HL-60 (cell line): Measurements from ENCODE around the gene OOSP3.
"Not testable (repeated sequence)": the region's sequence is repeated elsewhere in the genome, so short reads cannot be mapped to it uniquely, and the experiment has no call there.

Source experiments
- DNase-seq, 2 experiments: peaks; one replicate each; pipeline ENCODE4 v3.0.0-alpha.2; 2010 to 2020; ENCODE audit warnings: low read depth in 1 of 2, low spot score in 1 of 2
- H3K27ac ChIP-seq: fragments of 250-450 bp; sonication (Bioruptor Pico); replicated peaks from 2 replicates; pipeline ENCODE4 v1.5.1; 2020; ENCODE audit warnings: mild to moderate bottlenecking, moderate library complexity
- H3K27me3 ChIP-seq: fragments of 250-450 bp; sonication (Bioruptor Pico); 2 replicates; pipeline ENCODE4 v1.5.1; 2021; ENCODE audit warnings: mild to moderate bottlenecking, moderate library complexity; ENCODE audit not compliant: insufficient read depth, poor library complexity, severe bottlenecking
- H3K4me3 ChIP-seq: replicated peaks from 2 replicates; pipeline ENCODE4 v1.5.1; 2011; ENCODE audit warnings: mild to moderate bottlenecking, control low read depth, low read length; ENCODE audit not compliant: insufficient read depth
- CTCF ChIP-seq: IDR thresholded peaks from one replicate; pipeline ENCODE4 v1.5.1; 2011; ENCODE audit warnings: low read length, control low read depth, inconsistent platforms; ENCODE audit not compliant: insufficient read depth
- GABPA ChIP-seq: IDR thresholded peaks from 2 replicates; pipeline ENCODE4 v1.6.1; 2012; ENCODE audit warnings: low read depth
- POLR2AphosphoS5 ChIP-seq: IDR thresholded peaks from 2 replicates; pipeline ENCODE4 v1.6.1; 2012; ENCODE audit warnings: low read depth
- REST ChIP-seq: IDR thresholded peaks from 2 replicates; pipeline ENCODE4 v1.6.1; 2012; ENCODE audit warnings: low read depth; ENCODE audit not compliant: insufficient replicate concordance
- SPI1 ChIP-seq: IDR thresholded peaks from 2 replicates; pipeline ENCODE4 v1.6.1; 2012; ENCODE audit warnings: low read depth, mild to moderate bottlenecking, borderline replicate concordance

OOSP3 gene

GRCh38 chr11:59846556-59846955, 32.0 kb upstream of the OOSP3 start:
- no peak overlapping the region for H3K4me3 ChIP-seq
- H3K27ac ChIP-seq = no peak overlapping the region
- no peak for DNase-seq
- TF ChIP-seq REST = no peak
- TF ChIP-seq GABPA = no peak
- TF ChIP-seq CTCF = no peak
- no peak for TF ChIP-seq POLR2AphosphoS5
- TF ChIP-seq SPI1 = no peak
- no peaks in the 10 kb centered on the region for H3K27me3 ChIP-seq

GRCh38 chr11:59847626-59848025, 31.0 kb upstream of the OOSP3 start:
- TF ChIP-seq SPI1 (no peak), POLR2AphosphoS5 (no peak), REST (no peak), GABPA (no peak), CTCF (no peak)
- no peak for DNase-seq
- no peak overlapping the region for H3K4me3 ChIP-seq
- H3K27ac ChIP-seq = no peak overlapping the region
- H3K27me3 ChIP-seq = no peaks in the 10 kb centered on the region

- H3K4me3 ChIP-seq, H3K27ac ChIP-seq, H3K27me3 ChIP-seq, DNase-seq: not testable (repeated sequence)
Observed at GRCh38 chr11:59848439-59848838, 30.1 kb upstream of the OOSP3 start.

- no peak for TF ChIP-seq REST
- no peak for TF ChIP-seq POLR2AphosphoS5
- TF ChIP-seq CTCF = no peak
- H3K27me3 ChIP-seq = no peaks in the 10 kb centered on the region
- H3K4me3 ChIP-seq = no peak overlapping the region
- peak overlapping the region; percentile 22; the same call in 1 of the 2 replicates for H3K27ac ChIP-seq
- DNase-seq = peak; percentile 10 to 36
Observed at GRCh38 chr11:59849129-59849528, 29.5 kb upstream of the OOSP3 start.

GRCh38 chr11:59849551-59849950, 29.0 kb upstream of the OOSP3 start:
- DNase-seq = not testable (repeated sequence)
- peak overlapping the region; percentile 22; the same call in 1 of the 2 replicates for H3K27ac ChIP-seq

GRCh38 chr11:59851416-59851815, 27.2 kb upstream of the OOSP3 start:
- H3K27me3 ChIP-seq, DNase-seq, H3K27ac ChIP-seq, H3K4me3 ChIP-seq: not testable (repeated sequence)

More at GRCh38 chr11:59849551-59849950, 29.0 kb upstream of the OOSP3 start:
- H3K4me3 ChIP-seq, H3K27me3 ChIP-seq: not testable (repeated sequence)
